ENCODE measurements around the gene DPT.

The DPT gene

DNA sequence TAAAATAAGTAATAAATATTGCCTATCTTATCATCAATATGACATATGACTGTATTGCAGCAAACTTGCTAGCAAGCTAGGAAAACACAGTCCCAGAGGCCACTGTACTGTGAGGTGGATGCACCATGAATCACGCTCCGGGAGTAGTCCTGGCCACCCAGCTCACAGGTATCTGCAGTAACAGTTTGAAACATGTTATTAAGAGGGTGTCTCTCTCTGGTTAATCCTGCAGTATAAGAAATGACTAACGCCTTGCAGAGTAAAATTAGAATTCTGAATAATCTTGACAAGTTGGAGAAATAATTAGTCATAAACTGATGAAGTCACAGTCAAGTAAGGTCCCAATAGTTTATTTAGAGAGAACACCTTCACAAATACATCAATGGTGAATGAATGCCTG, 34.0 kb upstream of the DPT start:
- no peaks in the 10 kb centered on the region for H3K4me1 ChIP-seq (ENCODE audit: control insufficient read depth, insufficient read depth, low read depth, low read length)
- no peak overlapping the region for H2BK120ac ChIP-seq (ENCODE audit: low read depth, low read length)
- H4K91ac ChIP-seq (ENCODE audit: low read length): no peak overlapping the region
- no peak overlapping the region for H3K4me3 ChIP-seq (ENCODE audit: insufficient read depth in 1 of 2, low read depth in 1 of 2, low read length in 2 of 2)
- no peak overlapping the region for H2AK5ac ChIP-seq (ENCODE audit: low read length, severe bottlenecking)
- no peak overlapping the region for H3K9ac ChIP-seq (ENCODE audit: low read length)
- no peak overlapping the region for H2BK15ac ChIP-seq (ENCODE audit: low read depth, poor library complexity, severe bottlenecking)
- H4K8ac ChIP-seq (ENCODE audit: low read length): no peak overlapping the region
- H3K18ac ChIP-seq (ENCODE audit: low read depth in 1 of 2, low read length in 2 of 2): no peak overlapping the region
- H2BK5ac ChIP-seq (ENCODE audit: low read depth, low read length, poor library complexity, severe bottlenecking): no peak overlapping the region
- 95% methylated on average over 3 of the region's 3 CpGs for WGBS
- H3K23ac ChIP-seq (ENCODE audit: low read length in 2 of 2): no peak overlapping the region
- H3K4me2 ChIP-seq (ENCODE audit: low read length, poor library complexity, severe bottlenecking): no peak overlapping the region
- no peak overlapping the region for H2AFZ ChIP-seq (ENCODE audit: low read depth, low read length)
- H3K27ac ChIP-seq (ENCODE audit: low read length, poor library complexity, severe bottlenecking): no peak overlapping the region
- no peaks in the 10 kb centered on the region for H3K9me3 ChIP-seq (ENCODE audit: control insufficient read depth, low read length)
- H3K4ac ChIP-seq (ENCODE audit: low read depth in 1 of 2, low read length in 2 of 2): no peak overlapping the region
- no peak for DNase-seq
- H3K27me3 ChIP-seq (ENCODE audit: control insufficient read depth in 1 of 2, insufficient read depth in 1 of 2, low read length in 2 of 2): no peaks in the 10 kb centered on the region
- H3K36me3 ChIP-seq (ENCODE audit: control insufficient read depth in 1 of 2, insufficient read depth in 2 of 2, low read depth in 1 of 2, low read length in 2 of 2): no peaks in the 10 kb centered on the region
- no peak overlapping the region for H2BK12ac ChIP-seq (ENCODE audit: low read length in 2 of 2)
- no peaks in the 10 kb centered on the region for H3K79me1 ChIP-seq (replicated peaks; ENCODE audit: low read length, poor library complexity, severe bottlenecking)
- H3K14ac ChIP-seq (ENCODE audit: low read length in 2 of 2): no peak overlapping the region

DNA sequence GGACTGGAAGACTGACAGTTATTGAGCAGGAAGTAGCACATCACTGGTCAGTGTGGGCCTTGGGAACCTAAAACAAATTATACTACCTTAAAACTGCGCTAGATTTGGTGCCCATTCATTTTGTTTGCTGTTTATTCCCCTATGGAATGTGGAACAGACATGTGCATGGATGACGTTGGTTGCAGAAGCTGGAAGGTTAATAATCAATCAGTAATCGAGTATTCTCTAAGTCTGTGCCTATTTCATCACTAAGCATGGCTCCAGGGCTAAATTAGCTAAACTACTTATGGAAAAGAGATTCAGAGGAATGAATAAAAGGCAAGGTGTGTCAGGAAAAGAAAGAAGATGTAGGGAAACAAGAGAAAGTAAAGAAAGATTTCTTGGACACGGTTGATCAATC, 33.5 kb upstream of the DPT start:
- H3K4me2 ChIP-seq (ENCODE audit: low read length, poor library complexity, severe bottlenecking): no peak overlapping the region
- no peak for DNase-seq
- no peak overlapping the region for H3K14ac ChIP-seq (ENCODE audit: low read length in 2 of 2)
- H4K8ac ChIP-seq (ENCODE audit: low read length): no peak overlapping the region
- H3K23ac ChIP-seq (ENCODE audit: low read length in 2 of 2): no peak overlapping the region
- H3K9ac ChIP-seq (ENCODE audit: low read length): no peak overlapping the region
- no peaks in the 10 kb centered on the region for H3K79me1 ChIP-seq (replicated peaks; ENCODE audit: low read length, poor library complexity, severe bottlenecking)
- H2BK12ac ChIP-seq (ENCODE audit: low read length in 2 of 2): no peak overlapping the region
- H2BK120ac ChIP-seq (ENCODE audit: low read depth, low read length): no peak overlapping the region
- no peak overlapping the region for H2BK5ac ChIP-seq (ENCODE audit: low read depth, low read length, poor library complexity, severe bottlenecking)
- H3K27ac ChIP-seq (ENCODE audit: low read length, poor library complexity, severe bottlenecking): no peak overlapping the region
- no peak overlapping the region for H2AK5ac ChIP-seq (ENCODE audit: low read length, severe bottlenecking)
- WGBS: 82% methylated on average over 3 of the region's 4 CpGs
- H3K36me3 ChIP-seq (ENCODE audit: control insufficient read depth in 1 of 2, insufficient read depth in 2 of 2, low read depth in 1 of 2, low read length in 2 of 2): no peaks in the 10 kb centered on the region
- H2BK15ac ChIP-seq (ENCODE audit: low read depth, poor library complexity, severe bottlenecking): no peak overlapping the region
- no peaks in the 10 kb centered on the region for H3K9me3 ChIP-seq (ENCODE audit: control insufficient read depth, low read length)
- no peak overlapping the region for H3K18ac ChIP-seq (ENCODE audit: low read depth in 1 of 2, low read length in 2 of 2)
- no peak overlapping the region for H4K91ac ChIP-seq (ENCODE audit: low read length)
- H3K4me3 ChIP-seq (ENCODE audit: insufficient read depth in 1 of 2, low read depth in 1 of 2, low read length in 2 of 2): no peak overlapping the region
- H3K4me1 ChIP-seq (ENCODE audit: control insufficient read depth, insufficient read depth, low read depth, low read length): peaks cover 1% of the 10 kb centered on the region
- no peaks in the 10 kb centered on the region for H3K27me3 ChIP-seq (ENCODE audit: control insufficient read depth in 1 of 2, insufficient read depth in 1 of 2, low read length in 2 of 2)
- no peak overlapping the region for H3K4ac ChIP-seq (ENCODE audit: low read depth in 1 of 2, low read length in 2 of 2)
- H2AFZ ChIP-seq (ENCODE audit: low read depth, low read length): no peak overlapping the region

DNA sequence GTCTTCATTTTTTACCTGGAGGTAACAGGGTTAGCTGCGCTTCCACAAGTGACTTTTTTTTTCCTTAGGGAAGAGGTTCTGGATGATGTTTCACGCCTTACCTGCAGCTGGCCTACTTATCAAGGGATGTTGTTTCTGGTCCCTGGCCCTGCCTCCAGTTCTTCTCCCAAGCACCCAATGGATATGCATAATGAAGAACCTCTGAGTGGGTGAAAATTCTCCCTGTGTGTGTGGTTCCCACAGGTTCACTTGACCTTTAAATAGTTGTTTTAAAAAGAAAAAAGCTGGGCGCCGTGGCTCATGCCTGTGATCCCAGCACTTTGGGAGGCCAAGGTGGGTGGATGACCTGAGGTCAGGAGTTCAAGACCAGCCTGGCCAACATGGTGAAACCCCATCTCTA, 31.8 kb upstream of the DPT start:
- Histone ChIP-seq H2BK5ac (ENCODE audit: low read depth, low read length, poor library complexity, severe bottlenecking) (no peak overlapping the region), H3K4ac (ENCODE audit: low read depth in 1 of 2, low read length in 2 of 2) (no peak overlapping the region), H3K36me3 (ENCODE audit: control insufficient read depth in 1 of 2, insufficient read depth in 2 of 2, low read depth in 1 of 2, low read length in 2 of 2) (no peaks in the 10 kb centered on the region), H2AK5ac (ENCODE audit: low read length, severe bottlenecking) (no peak overlapping the region), H3K9ac (ENCODE audit: low read length) (no peak overlapping the region), H2BK15ac (ENCODE audit: low read depth, poor library complexity, severe bottlenecking) (no peak overlapping the region), H3K23ac (ENCODE audit: low read length in 2 of 2) (no peak overlapping the region), H3K9me3 (ENCODE audit: control insufficient read depth, low read length) (no peaks in the 10 kb centered on the region), H3K14ac (ENCODE audit: low read length in 2 of 2) (no peak overlapping the region), H3K79me1 (replicated peaks; ENCODE audit: low read length, poor library complexity, severe bottlenecking) (no peaks in the 10 kb centered on the region), H3K4me3 (ENCODE audit: insufficient read depth in 1 of 2, low read depth in 1 of 2, low read length in 2 of 2) (no peak overlapping the region), H3K27me3 (ENCODE audit: control insufficient read depth in 1 of 2, insufficient read depth in 1 of 2, low read length in 2 of 2) (peaks cover 0 to 11% of the 10 kb centered on the region in 2 experiments), H3K4me2 (ENCODE audit: low read length, poor library complexity, severe bottlenecking) (no peak overlapping the region), H2AFZ (ENCODE audit: low read depth, low read length) (no peak overlapping the region), H3K4me1 (ENCODE audit: control insufficient read depth, insufficient read depth, low read depth, low read length) (peaks cover 5% of the 10 kb centered on the region), H2BK120ac (ENCODE audit: low read depth, low read length) (no peak overlapping the region), H3K18ac (ENCODE audit: low read depth in 1 of 2, low read length in 2 of 2) (no peak overlapping the region), H4K91ac (ENCODE audit: low read length) (no peak overlapping the region), H4K8ac (ENCODE audit: low read length) (no peak overlapping the region), H3K27ac (ENCODE audit: low read length, poor library complexity, severe bottlenecking) (no peak overlapping the region), H2BK12ac (ENCODE audit: low read length in 2 of 2) (no peak overlapping the region)
- DNase-seq: no peak
- WGBS: 93% methylated on average over 4 of the region's 4 CpGs

DNA sequence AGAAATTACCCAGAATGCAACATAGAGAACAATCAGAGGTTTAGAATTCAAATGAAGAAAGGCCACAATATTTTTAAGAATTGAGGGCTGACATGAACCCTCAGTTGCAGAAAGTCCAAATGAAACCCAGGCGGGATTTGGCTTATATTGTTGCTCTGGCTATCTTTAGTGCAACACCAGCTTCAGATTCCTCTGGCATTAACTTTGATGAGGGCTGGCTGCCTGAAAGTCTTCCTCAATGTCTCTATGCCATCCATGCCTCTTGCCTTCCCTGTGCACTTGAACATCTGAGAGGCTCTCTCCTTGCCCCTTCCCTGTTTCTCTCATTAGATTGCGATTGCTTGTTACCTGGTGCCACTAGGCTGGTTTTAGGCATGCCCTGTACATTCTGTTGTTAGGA, 31.2 kb upstream of the DPT start:
- Histone ChIP-seq H3K27ac (ENCODE audit: low read length, poor library complexity, severe bottlenecking) (no peak overlapping the region), H3K23ac (ENCODE audit: low read length in 2 of 2) (no peak overlapping the region), H2BK15ac (ENCODE audit: low read depth, poor library complexity, severe bottlenecking) (no peak overlapping the region), H2AFZ (ENCODE audit: low read depth, low read length) (no peak overlapping the region), H3K18ac (ENCODE audit: low read depth in 1 of 2, low read length in 2 of 2) (no peak overlapping the region), H3K9me3 (ENCODE audit: control insufficient read depth, low read length) (no peaks in the 10 kb centered on the region), H3K4me1 (ENCODE audit: control insufficient read depth, insufficient read depth, low read depth, low read length) (peaks cover 5% of the 10 kb centered on the region), H2BK12ac (ENCODE audit: low read length in 2 of 2) (no peak overlapping the region), H3K36me3 (ENCODE audit: control insufficient read depth in 1 of 2, insufficient read depth in 2 of 2, low read depth in 1 of 2, low read length in 2 of 2) (no peaks in the 10 kb centered on the region), H3K4me3 (ENCODE audit: insufficient read depth in 1 of 2, low read depth in 1 of 2, low read length in 2 of 2) (no peak overlapping the region), H2BK120ac (ENCODE audit: low read depth, low read length) (no peak overlapping the region), H2BK5ac (ENCODE audit: low read depth, low read length, poor library complexity, severe bottlenecking) (no peak overlapping the region), H4K91ac (ENCODE audit: low read length) (no peak overlapping the region), H2AK5ac (ENCODE audit: low read length, severe bottlenecking) (no peak overlapping the region), H3K4me2 (ENCODE audit: low read length, poor library complexity, severe bottlenecking) (no peak overlapping the region), H3K9ac (ENCODE audit: low read length) (no peak overlapping the region), H3K27me3 (ENCODE audit: control insufficient read depth in 1 of 2, insufficient read depth in 1 of 2, low read length in 2 of 2) (peaks cover 0 to 12% of the 10 kb centered on the region in 2 experiments), H3K14ac (ENCODE audit: low read length in 2 of 2) (no peak overlapping the region), H3K79me1 (replicated peaks; ENCODE audit: low read length, poor library complexity, severe bottlenecking) (no peaks in the 10 kb centered on the region), H4K8ac (ENCODE audit: low read length) (no peak overlapping the region), H3K4ac (ENCODE audit: low read depth in 1 of 2, low read length in 2 of 2) (no peak overlapping the region)
- 95% methylated on average over 2 of the region's 2 CpGs for WGBS
- no peak for DNase-seq
